Keratinocyte (primary cell): ENCODE measurements around the gene NUDT1. TPM values are rescaled to one million over a fixed set of nuclear protein-coding genes. Genes with fewer than 3 reads are reported as not detected.

Experiments used
- DNase-seq: peaks from one replicate; pipeline ENCODE4 v3.0.0-alpha.2; 2011; ENCODE audit warnings: low read depth, missing footprints, low spot score
- FAIRE-seq: peaks from 2 replicates; lab custom pipeline; 2011; peaks lifted over from hg19 to GRCh38; lab: Jason Lieb, UNC
- H2AFZ ChIP-seq: 2 replicates; pipeline ENCODE4 v1.6.0; 2012; ENCODE audit warnings: low read length, control low read depth, inconsistent platforms; ENCODE audit not compliant: control insufficient read depth
- H3K27ac ChIP-seq: 2 replicates; pipeline ENCODE4 v1.5.1; 2011; ENCODE audit warnings: low read length; ENCODE audit not compliant: control insufficient read depth, insufficient read depth
- H3K27me3 ChIP-seq: 3 replicates; pipeline ENCODE4 v1.6.0; 2011; ENCODE audit warnings: low read length; ENCODE audit not compliant: control insufficient read depth, insufficient read depth; ENCODE audit errors: extremely low read depth
- H3K36me3 ChIP-seq, 2 experiments: 2 replicates in 1 of 2; 3 replicates in 1 of 2; pipeline ENCODE4 v1.5.1; 2011; ENCODE audit warnings: low read length in 2 of 2, mild to moderate bottlenecking in 1 of 2; ENCODE audit not compliant: control insufficient read depth in 2 of 2, insufficient read depth in 2 of 2; ENCODE audit errors: extremely low read depth in 1 of 2
- H3K4me1 ChIP-seq: 3 replicates; pipeline ENCODE4 v1.5.1; 2011; ENCODE audit warnings: low read length; ENCODE audit not compliant: control insufficient read depth, insufficient read depth; ENCODE audit errors: extremely low read depth
- H3K4me2 ChIP-seq: 3 replicates; pipeline ENCODE4 v1.6.0; 2011; ENCODE audit warnings: low read depth, low read length; ENCODE audit not compliant: control insufficient read depth, insufficient read depth; ENCODE audit errors: extremely low read depth
- H3K4me3 ChIP-seq, 3 experiments: fragments of 200-600 bp in 1 of 3; sonication (generic) in 1 of 3; 2 replicates in 2 of 3; 3 replicates in 1 of 3; pipeline ENCODE4 v1.5.1; 2011 to 2016; ENCODE audit warnings: low read length in 3 of 3, mild to moderate bottlenecking in 3 of 3, control low read depth in 2 of 3, inconsistent platforms in 1 of 3, low read depth in 1 of 3, mixed read lengths in 1 of 3, mixed run types in 1 of 3, moderate library complexity in 1 of 3; ENCODE audit not compliant: control insufficient read depth in 2 of 3, insufficient read depth in 2 of 3; ENCODE audit errors: extremely low read depth in 1 of 3
- H3K79me2 ChIP-seq: 2 replicates; pipeline ENCODE4 v1.6.0; 2012; ENCODE audit warnings: low read length; ENCODE audit not compliant: control insufficient read depth, insufficient read depth
- H3K9ac ChIP-seq: 3 replicates; pipeline ENCODE4 v1.6.0; 2011; ENCODE audit warnings: low read length; ENCODE audit not compliant: control insufficient read depth, insufficient read depth; ENCODE audit errors: extremely low read depth
- H3K9me1 ChIP-seq: 3 replicates; pipeline ENCODE4 v1.6.0; 2011; ENCODE audit warnings: low read length; ENCODE audit not compliant: control insufficient read depth, insufficient read depth; ENCODE audit errors: extremely low read depth
- H3K9me3 ChIP-seq: 2 replicates; pipeline ENCODE4 v1.5.1; 2012; ENCODE audit warnings: low read depth, low read length; ENCODE audit not compliant: control insufficient read depth
- H4K20me1 ChIP-seq: 3 replicates; pipeline ENCODE4 v1.6.0; 2011; ENCODE audit warnings: low read length; ENCODE audit not compliant: control insufficient read depth, insufficient read depth; ENCODE audit errors: extremely low read depth
- EZH2 ChIP-seq: IDR thresholded peaks from one replicate; pipeline ENCODE4 v1.6.1; 2012; ENCODE audit warnings: inconsistent platforms, mild to moderate bottlenecking, low read length, moderate library complexity
- dilution Hi-C: fragments of 300-500 bp; cut with MboI; formaldehyde crosslinking; loops from one replicate; pipeline ENCODE4 v1.7.0; 2020; ENCODE audit warnings: low sequenced_read_pairs; ENCODE audit not compliant: extremely low pct_ligation_motif_present
- polyA plus RNA-seq, 5 experiments: library from polyadenylated mRNA; depleted of rRNA in 3 of 5; stranded (reverse) in 3 of 5; stranded (forward) in 1 of 5; unstranded in 1 of 5; fragments of >200 nt; gene quantifications; 1 replicate in 1 of 5; 2 replicates in 3 of 5; 3 replicates in 1 of 5; pipeline versions ENCODE4 v1.2.1 to v1.2.3, GENCODE V29; 2011 to 2012; ENCODE audit warnings: missing spikeins in 2 of 5, low read depth in 1 of 5, low replicate concordance in 1 of 5
- TF ChIP-seq, protein P1 (sequence below), 3 experiments: IDR thresholded peaks in 1 of 3; conservative IDR thresholded peaks in 1 of 3; optimal IDR thresholded peaks in 1 of 3; 2 replicates in 2 of 3; 3 replicates in 1 of 3; pipeline versions ENCODE3 to v1.5.1; 2011; ENCODE audit warnings: low read length in 3 of 3, mild to moderate bottlenecking in 3 of 3, moderate library complexity in 2 of 3, control low read depth in 1 of 3, inconsistent platforms in 1 of 3; ENCODE audit not compliant: insufficient read depth in 2 of 3; ENCODE audit errors: extremely low read depth in 1 of 3

NUDT1 gene
- polyA plus RNA-seq, 1 donor (not counting 4 experiments of a cell fraction or from before 2014, with no cell fraction given): 21.9 TPM

DNA sequence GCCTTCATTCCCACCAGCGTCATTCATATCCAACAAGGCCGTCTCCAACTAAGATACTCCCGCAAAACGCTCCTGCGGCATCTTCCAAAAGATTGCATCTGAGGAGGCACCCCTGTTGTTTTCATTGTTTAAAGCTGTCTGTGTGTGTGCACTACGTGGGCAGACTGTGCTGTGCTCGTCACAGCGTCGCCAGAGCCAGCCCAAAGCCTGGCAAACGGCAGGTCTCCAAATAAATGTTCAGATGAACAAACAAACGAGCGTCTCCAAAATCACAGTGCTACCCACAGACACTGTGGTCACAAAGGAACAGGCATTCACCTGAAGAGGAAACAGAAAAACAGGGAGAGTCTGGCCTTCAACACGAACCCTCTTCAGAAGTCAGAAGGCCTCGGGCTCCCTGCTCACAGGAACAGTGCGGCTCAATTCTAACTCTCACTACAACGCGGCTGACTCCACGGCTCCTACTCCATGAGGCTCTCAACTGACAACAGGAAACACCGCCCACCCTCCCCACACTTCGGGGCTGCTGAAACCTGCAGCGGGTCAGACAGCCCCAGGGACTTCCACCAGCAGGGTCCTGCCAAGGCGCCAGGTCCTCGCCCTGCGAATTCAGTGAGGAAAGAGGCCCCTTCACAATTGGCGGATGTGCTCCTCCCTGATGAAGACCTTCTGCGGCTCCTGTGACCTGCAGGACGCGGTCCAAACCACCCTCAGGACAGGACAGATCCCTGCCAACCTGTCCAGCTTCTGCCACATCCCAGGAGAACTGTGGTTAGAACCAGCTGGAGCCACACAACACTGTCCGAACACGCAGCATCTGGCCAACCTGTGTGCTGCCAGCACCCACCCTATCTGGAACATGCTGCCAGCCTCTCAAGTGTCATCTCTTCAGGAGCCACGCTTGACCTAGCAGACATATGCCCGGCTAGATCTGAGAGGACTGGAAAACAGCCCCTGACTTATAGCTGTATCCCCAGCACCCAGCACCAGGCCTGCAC lies 45.3 kb upstream of the NUDT1 start:
- FAIRE-seq (no peak), DNase-seq (no peak)
- Histone ChIP-seq H3K4me2 (no peak overlapping the region), H3K9me1 (no peaks in the 10 kb centered on the region), H3K4me3 (no peak overlapping the region), H3K27ac (no peak overlapping the region), H3K9ac (no peak overlapping the region), H3K27me3 (no peaks in the 10 kb centered on the region), H3K79me2 (no peaks in the 10 kb centered on the region), H3K4me1 (peaks cover 11% of the 10 kb centered on the region), H3K36me3 (peaks cover 2 to 7% of the 10 kb centered on the region in 2 experiments), H3K9me3 (no peaks in the 10 kb centered on the region), H4K20me1 (no peaks in the 10 kb centered on the region), H2AFZ (no peak overlapping the region)
- TF ChIP-seq, protein P1, sequence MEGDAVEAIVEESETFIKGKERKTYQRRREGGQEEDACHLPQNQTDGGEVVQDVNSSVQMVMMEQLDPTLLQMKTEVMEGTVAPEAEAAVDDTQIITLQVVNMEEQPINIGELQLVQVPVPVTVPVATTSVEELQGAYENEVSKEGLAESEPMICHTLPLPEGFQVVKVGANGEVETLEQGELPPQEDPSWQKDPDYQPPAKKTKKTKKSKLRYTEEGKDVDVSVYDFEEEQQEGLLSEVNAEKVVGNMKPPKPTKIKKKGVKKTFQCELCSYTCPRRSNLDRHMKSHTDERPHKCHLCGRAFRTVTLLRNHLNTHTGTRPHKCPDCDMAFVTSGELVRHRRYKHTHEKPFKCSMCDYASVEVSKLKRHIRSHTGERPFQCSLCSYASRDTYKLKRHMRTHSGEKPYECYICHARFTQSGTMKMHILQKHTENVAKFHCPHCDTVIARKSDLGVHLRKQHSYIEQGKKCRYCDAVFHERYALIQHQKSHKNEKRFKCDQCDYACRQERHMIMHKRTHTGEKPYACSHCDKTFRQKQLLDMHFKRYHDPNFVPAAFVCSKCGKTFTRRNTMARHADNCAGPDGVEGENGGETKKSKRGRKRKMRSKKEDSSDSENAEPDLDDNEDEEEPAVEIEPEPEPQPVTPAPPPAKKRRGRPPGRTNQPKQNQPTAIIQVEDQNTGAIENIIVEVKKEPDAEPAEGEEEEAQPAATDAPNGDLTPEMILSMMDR (optimal IDR thresholded peaks at IDR 0.05 in 1 of 3, IDR thresholded peaks at IDR 0.05 in 1 of 3, conservative IDR thresholded peaks at IDR 0.05 in 1 of 3; ENCODE audit: extremely low read depth in 1 of 3, insufficient read depth in 2 of 3, low read length in 3 of 3): no peak
- TF ChIP-seq EZH2: no peak
- dilution Hi-C loops: no loop called here

DNA sequence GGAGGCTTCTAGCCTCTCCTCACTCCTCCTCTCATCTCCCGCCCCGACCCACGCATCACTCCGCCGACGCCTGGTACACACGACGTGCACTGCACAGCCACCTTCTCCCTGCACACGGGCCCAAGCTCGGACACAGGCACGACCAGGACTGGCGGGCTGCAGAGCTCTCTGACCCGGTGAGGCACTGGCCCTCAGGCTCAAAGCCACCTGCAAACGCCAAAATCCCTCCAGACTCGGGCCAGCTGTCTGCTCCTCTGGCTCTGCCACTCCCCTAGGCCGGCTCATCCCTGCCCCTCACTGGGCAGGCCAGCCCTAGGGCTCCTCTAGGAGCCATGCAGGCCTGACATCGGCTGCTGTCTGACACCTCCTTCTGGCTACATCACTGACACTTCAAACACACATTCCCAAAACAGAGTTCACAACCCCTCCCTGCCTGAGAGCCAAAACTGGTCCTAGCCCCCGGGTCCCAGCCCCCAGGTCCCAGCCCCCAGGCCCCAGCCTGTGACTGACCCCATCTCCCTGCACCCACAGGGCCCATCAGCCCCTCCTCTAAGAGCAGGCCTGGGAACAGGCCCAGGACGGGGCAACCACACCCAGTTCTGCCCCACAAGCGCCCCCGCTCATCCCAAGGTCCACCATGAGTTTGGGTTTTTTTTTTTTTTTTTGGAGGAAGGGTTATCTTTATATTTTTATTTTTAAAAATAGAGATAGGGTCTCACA lies 44.4 kb upstream of the NUDT1 start:
- no peak overlapping the region for H2AFZ ChIP-seq
- H3K9me1 ChIP-seq: no peaks in the 10 kb centered on the region
- H4K20me1 ChIP-seq: no peaks in the 10 kb centered on the region
- H3K79me2 ChIP-seq: no peaks in the 10 kb centered on the region
- DNase-seq (no peak), FAIRE-seq (no peak)
- no peak overlapping the region for H3K9ac ChIP-seq
- no peak overlapping the region for H3K27ac ChIP-seq
- H3K4me2 ChIP-seq: no peak overlapping the region
- no peaks in the 10 kb centered on the region for H3K9me3 ChIP-seq
- H3K4me3 ChIP-seq: no peak overlapping the region
- peaks cover 4 to 7% of the 10 kb centered on the region in 2 experiments for H3K36me3 ChIP-seq
- TF ChIP-seq, protein P1 (optimal IDR thresholded peaks at IDR 0.05 in 1 of 3, IDR thresholded peaks at IDR 0.05 in 1 of 3, conservative IDR thresholded peaks at IDR 0.05 in 1 of 3; ENCODE audit: extremely low read depth in 1 of 3, insufficient read depth in 2 of 3, low read length in 3 of 3): no peak
- TF ChIP-seq EZH2: no peak
- peaks cover 11% of the 10 kb centered on the region for H3K4me1 ChIP-seq
- H3K27me3 ChIP-seq: no peaks in the 10 kb centered on the region
- dilution Hi-C loops: no loop called here
